Subcutaneous preadipocyte (primary cell): ENCODE results near the gene NEUROG3. TPM values are rescaled to one million over a fixed set of nuclear protein-coding genes. Genes with fewer than 3 reads are reported as not detected.

Source experiments
- total RNA-seq: library from RNA; depleted of rRNA; stranded (reverse); fragments of >200 nt; gene quantifications from 2 replicates; pipeline ENCODE4 v1.2.3, GENCODE V29; 2012

Gene NEUROG3, protein sequence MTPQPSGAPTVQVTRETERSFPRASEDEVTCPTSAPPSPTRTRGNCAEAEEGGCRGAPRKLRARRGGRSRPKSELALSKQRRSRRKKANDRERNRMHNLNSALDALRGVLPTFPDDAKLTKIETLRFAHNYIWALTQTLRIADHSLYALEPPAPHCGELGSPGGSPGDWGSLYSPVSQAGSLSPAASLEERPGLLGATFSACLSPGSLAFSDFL
- not detected in 2 replicates for total RNA-seq

GRCh38 chr10:69573056-69573806 is at the start of gene NEUROG3:
TSS of gene NEUROG3 (minus strand) at chr10:69573422. CDS start at chr10:69573043, 379 bp downstream.

Other genes with a start within 250 kb of the NEUROG3 start
- gene TACR2, start 156.5 kb downstream of the NEUROG3 start, total RNA-seq: 0.20 TPM in 1 of 2 replicates, not detected in the other
- gene TSPAN15, start 122.0 kb downstream of the NEUROG3 start, total RNA-seq: 0.20 and 0.73 TPM in 2 replicates
- not detected in 2 replicates for gene FAM241B, start 56.8 kb upstream of the NEUROG3 start, total RNA-seq
- 1.1 and 4.3 TPM in 2 replicates for gene COL13A1, start 228.5 kb upstream of the NEUROG3 start, total RNA-seq